ENCODE measurements around the gene AKAP7.
"Not testable (repeated sequence)": the region's sequence is repeated elsewhere in the genome, so short reads cannot be mapped to it uniquely, and the experiment has no call there.

Gene AKAP7
- 4.5 to 10.6 reads per million in 2 experiments for total RNA-seq

GRCh38 chr6:131135244-131136020, at the start of gene AKAP7:
AKAP7 (plus strand) TSS chr6:131135467; CDS start chr6:131135764, 297 bp downstream.
- peak; percentile 20 for DNase-seq (ENCODE audit: low read depth)

- not testable (repeated sequence) for DNase-seq (ENCODE audit: low read depth)
Observed at GRCh38 chr6:131090339-131090738, 44.9 kb upstream of the AKAP7 start.

- not testable (repeated sequence) for DNase-seq (ENCODE audit: low read depth)
Observed at GRCh38 chr6:131091944-131092343, 43.3 kb upstream of the AKAP7 start.

- DNase-seq (ENCODE audit: low read depth), result no peak
Observed at GRCh38 chr6:131093334-131093733, 41.9 kb upstream of the AKAP7 start.

- DNase-seq (ENCODE audit: low read depth), result no peak
Observed at GRCh38 chr6:131096786-131097185, 38.5 kb upstream of the AKAP7 start.

GRCh38 chr6:131101911-131102680, 33.2 kb upstream of the AKAP7 start:
- no peak for DNase-seq (ENCODE audit: low read depth)

- no peak for DNase-seq (ENCODE audit: low read depth)
Observed at GRCh38 chr6:131103296-131103695, 32.0 kb upstream of the AKAP7 start.

GRCh38 chr6:131103901-131104300, 31.4 kb upstream of the AKAP7 start:
- no peak for DNase-seq (ENCODE audit: low read depth)

- no peak for DNase-seq (ENCODE audit: low read depth)
Observed at GRCh38 chr6:131107151-131107550, 28.1 kb upstream of the AKAP7 start.

- no peak for DNase-seq (ENCODE audit: low read depth)
Observed at GRCh38 chr6:131112249-131112648, 23.0 kb upstream of the AKAP7 start.

- DNase-seq (ENCODE audit: low read depth), result no peak
Observed at GRCh38 chr6:131115651-131116050, 19.6 kb upstream of the AKAP7 start.

GRCh38 chr6:131116321-131116720, 18.9 kb upstream of the AKAP7 start:
- DNase-seq (ENCODE audit: low read depth), result no peak

GRCh38 chr6:131116755-131117360, 18.4 kb upstream of the AKAP7 start:
- DNase-seq (ENCODE audit: low read depth), result no peak

GRCh38 chr6:131117878-131118277, 17.4 kb upstream of the AKAP7 start:
- no peak for DNase-seq (ENCODE audit: low read depth)

- DNase-seq (ENCODE audit: low read depth), result no peak
Observed at GRCh38 chr6:131122007-131122406, 13.3 kb upstream of the AKAP7 start.

GRCh38 chr6:131122516-131122915, 12.8 kb upstream of the AKAP7 start:
- DNase-seq (ENCODE audit: low read depth), result no peak

- no peak for DNase-seq (ENCODE audit: low read depth)
Observed at GRCh38 chr6:131124336-131125071, 10.8 kb upstream of the AKAP7 start.

- DNase-seq (ENCODE audit: low read depth), result no peak
Observed at GRCh38 chr6:131125431-131125830, 9.8 kb upstream of the AKAP7 start.

- no peak for DNase-seq (ENCODE audit: low read depth)
Observed at GRCh38 chr6:131129689-131130553, 5.3 kb upstream of the AKAP7 start.

- no peak for DNase-seq (ENCODE audit: low read depth)
Observed at GRCh38 chr6:131130554-131130940, 4.7 kb upstream of the AKAP7 start.

GRCh38 chr6:131132360-131132759, 2.9 kb upstream of the AKAP7 start:
- DNase-seq (ENCODE audit: low read depth), result no peak
